ENCODE measurements around the gene PADI2. TPM values are rescaled to one million over a fixed set of nuclear protein-coding genes. Genes with fewer than 3 reads are reported as not detected.

Gene PADI2
- total RNA-seq (1 to 10 TPM in 1 of 2 donors, under 1 TPM in 1; 0.99 to 1.1 TPM), polyA plus RNA-seq (ENCODE audit: insufficient read depth, low read depth, low replicate concordance) (3.2 TPM)
- long read RNA-seq, donor 1, full-length matches to known transcripts = 1 of 1 reads
- long read RNA-seq, donor 1, partial matches to known transcripts = 0 of 1 reads
- long read RNA-seq, donor 1, other reads (novel, unspliced or antisense) = 0 of 1 reads
- long read RNA-seq, donor 2, full-length matches to known transcripts = 2 of 2 reads
- long read RNA-seq, donor 2, partial matches to known transcripts = 0 of 2 reads
- long read RNA-seq, donor 2, other reads (novel, unspliced or antisense) = 0 of 2 reads

- Histone ChIP-seq H3K4me3 (peak within 1 kb of the TSS; percentile 31 to 55), H3K27ac (no peak within 1 kb of the TSS), H3K36me3 (ENCODE audit: low read depth, missing control alignments) (no peaks in the 10 kb centered on the region), H3K4me1 (peaks cover 7% of the 10 kb centered on the region), H3K9me3 (no peaks in the 10 kb centered on the region), H3K27me3 (no peaks in the 10 kb centered on the region)
- TF ChIP-seq POLR2A (IDR thresholded peaks at IDR 0.05) (no peak), CTCF (IDR thresholded peaks at IDR 0.05) (no peak)
- 2 to 4% methylated on average over 24 to 55 of the region's 58 CpGs for WGBS, 2 donors
- peak; percentile 79 for DNase-seq
- intact Hi-C loops (cut with DNase I; ENCODE audit: low total_unique reads) = no loop called here
Observed at GRCh38 chr1:17119076-17119772, at the start of gene PADI2. PADI2 (minus strand) TSS chr1:17119451; CDS start chr1:17119371, 80 bp downstream.

GRCh38 chr1:17168091-17168876 is 49.0 kb upstream of the PADI2 start:
- Histone ChIP-seq H3K36me3 (ENCODE audit: low read depth, missing control alignments) (no peaks in the 10 kb centered on the region), H3K4me3 (no peak overlapping the region), H3K27ac (no peak overlapping the region), H3K27me3 (no peaks in the 10 kb centered on the region), H3K9me3 (no peaks in the 10 kb centered on the region), H3K4me1 (no peaks in the 10 kb centered on the region)
- intact Hi-C loops (cut with DNase I; ENCODE audit: low total_unique reads) = no loop called here
- 53 to 71% methylated on average over 9 to 13 of the region's 13 CpGs for WGBS, 2 donors
- no peak for DNase-seq
- TF ChIP-seq CTCF (IDR thresholded peaks at IDR 0.05) (no peak), POLR2A (IDR thresholded peaks at IDR 0.05) (no peak)

GRCh38 chr1:17167786-17168090 is 48.5 kb upstream of the PADI2 start:
- no peaks in the 10 kb centered on the region for H3K36me3 ChIP-seq (ENCODE audit: low read depth, missing control alignments)
- H3K4me3 ChIP-seq = no peak overlapping the region
- no peaks in the 10 kb centered on the region for H3K27me3 ChIP-seq
- no peak for DNase-seq
- no peaks in the 10 kb centered on the region for H3K4me1 ChIP-seq
- 86 to 93% methylated on average over 2 to 5 of the region's 5 CpGs for WGBS, 2 donors
- no peak for TF ChIP-seq CTCF (IDR thresholded peaks at IDR 0.05)
- TF ChIP-seq POLR2A (IDR thresholded peaks at IDR 0.05) = no peak
- intact Hi-C loops (cut with DNase I; ENCODE audit: low total_unique reads) = no loop called here
- H3K27ac ChIP-seq = no peak overlapping the region
- no peaks in the 10 kb centered on the region for H3K9me3 ChIP-seq

- intact Hi-C loops (cut with DNase I; ENCODE audit: low total_unique reads) = no loop called here
- no peak overlapping the region for H3K4me3 ChIP-seq
- DNase-seq = no peak
- H3K9me3 ChIP-seq = no peaks in the 10 kb centered on the region
- 24 to 54% methylated on average over 4 of the region's 4 CpGs for WGBS, 2 donors
- H3K27ac ChIP-seq = no peak overlapping the region
- TF ChIP-seq CTCF (IDR thresholded peaks at IDR 0.05) = no peak
- TF ChIP-seq POLR2A (IDR thresholded peaks at IDR 0.05) = no peak
- H3K4me1 ChIP-seq = no peaks in the 10 kb centered on the region
- H3K36me3 ChIP-seq (ENCODE audit: low read depth, missing control alignments) = no peaks in the 10 kb centered on the region
- no peaks in the 10 kb centered on the region for H3K27me3 ChIP-seq
Observed at GRCh38 chr1:17167041-17167785, 48.0 kb upstream of the PADI2 start.
